ENCODE data around the gene PPP2R5B.
"Not testable (repeated sequence)": the region's sequence is repeated elsewhere in the genome, so short reads cannot be mapped to it uniquely, and the experiment has no call there.

The PPP2R5B gene

GRCh38 chr11:64974124-64974523, 49.6 kb downstream of the PPP2R5B start:
- DNase-seq (ENCODE audit: low read depth in 2 of 3, low spot score in 1 of 3): no peak

- no peak for DNase-seq (ENCODE audit: low read depth in 2 of 3, low spot score in 1 of 3)
Measured at GRCh38 chr11:64976651-64977050, 52.2 kb downstream of the PPP2R5B start.

DNA sequence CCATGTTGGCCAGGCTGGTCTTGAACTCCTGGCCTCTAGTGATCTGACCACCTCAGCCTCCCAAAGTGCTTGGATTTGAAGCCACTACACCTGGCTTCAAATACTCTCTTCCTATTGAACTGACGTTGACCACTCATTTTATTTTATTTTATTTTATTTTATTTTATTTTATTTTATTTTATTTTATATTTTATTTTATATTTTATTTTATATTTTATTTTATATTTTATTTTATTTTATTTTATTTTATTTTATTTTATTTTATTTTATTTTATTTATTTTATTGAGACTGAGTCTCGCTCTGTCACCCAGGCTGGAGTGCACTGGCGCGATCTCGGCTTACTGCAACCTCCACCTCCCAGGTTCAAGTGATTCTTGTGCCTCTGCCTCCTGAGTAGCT, 58.9 kb downstream of the PPP2R5B start:
- DNase-seq (ENCODE audit: low read depth in 2 of 3, low spot score in 1 of 3): not testable (repeated sequence)

Measured in stimulated activated CD4-positive, alpha-beta T cell treated with anti-CD3 and anti-CD28 coated beads, Interleukin-12 subunit alpha, Interleukin-12 subunit beta, amount 100 ng/mL, for 48 hours (primary cell).